HepG2 (cell line): ENCODE measurements around the gene ADGRE2. TPM values are rescaled to one million over a fixed set of nuclear protein-coding genes. Genes with fewer than 3 reads are reported as not detected.

Experiments
- ATAC-seq: fragments of 200-7000 bp; cut with Tn5 transposase; 3 replicates; pipeline ENCODE4 v1.9.1; 2020; ENCODE audit warnings: mild to moderate bottlenecking, moderate library complexity
- BruUV-seq: library from RNA; stranded (reverse); fragments of 400-500 nt; replicated peaks from 2 replicates; lab custom pipeline; 2021; lab: Mats Ljungman, UMichigan
- CTCF ChIA-PET: fragments of 300-600 bp; formaldehyde crosslinking; extraction: SDS; loops from one replicate; lab custom pipeline; 2021; ENCODE audit warnings: low total read pairs, inconsistent platforms, low intra/inter-chr PET ratio; lab: Yijun Ruan, JAX
- POLR2A ChIA-PET: fragments of 350-600 bp; sonication (Branson Sonifier 250); formaldehyde crosslinking; loops from one replicate; lab custom pipeline; 2020; ENCODE audit warnings: antibody characterized with exemption, inconsistent platforms; lab: Yijun Ruan, JAX
- DNase-seq: peaks from one replicate; pipeline ENCODE4 v3.0.0-alpha.2; 2015; ENCODE audit warnings: low spot score
- FAIRE-seq: peaks from 3 replicates; lab custom pipeline; 2011; peaks lifted over from hg19 to GRCh38; lab: Jason Lieb, UNC
- H2AFZ ChIP-seq: one replicate; pipeline ENCODE4 v1.6.1; 2011; ENCODE audit warnings: low read length, inconsistent platforms
- H3K27ac ChIP-seq: fragments of 300-600 bp; 3 replicates; pipeline ENCODE4 v1.8.0; 2011; ENCODE audit warnings: mixed run types, mild to moderate bottlenecking, mixed read lengths, low read length, inconsistent platforms; ENCODE audit not compliant: insufficient read depth; ENCODE audit errors: extremely low read length
- H3K27me3 ChIP-seq, 2 experiments: fragments of 200-600 bp in 1 of 2; 2 replicates in 1 of 2; 3 replicates in 1 of 2; pipeline versions ENCODE4 v1.6.0 to v1.8.0; 2011; ENCODE audit warnings: low read length in 2 of 2, mild to moderate bottlenecking in 2 of 2, moderate library complexity in 2 of 2, inconsistent platforms in 1 of 2; ENCODE audit not compliant: insufficient read depth in 2 of 2, control insufficient read depth in 1 of 2
- H3K36me3 ChIP-seq, 2 experiments: fragments of 200-600 bp in 1 of 2; replicated peaks in 1 of 2; 2 replicates in 1 of 2; 3 replicates in 1 of 2; pipeline versions ENCODE4 v1.5.1 to v1.8.0; 2011; ENCODE audit warnings: low read length in 2 of 2, inconsistent platforms in 1 of 2; ENCODE audit not compliant: insufficient read depth in 2 of 2, control insufficient read depth in 1 of 2
- H3K4me1 ChIP-seq: 2 replicates; pipeline ENCODE4 v1.5.1; 2012; ENCODE audit warnings: low read length, inconsistent platforms; ENCODE audit not compliant: insufficient read depth
- H3K4me2 ChIP-seq: 2 replicates; pipeline ENCODE4 v1.6.0; 2011; ENCODE audit warnings: low read depth, low read length, inconsistent platforms
- H3K4me3 ChIP-seq, 3 experiments: fragments of 200-600 bp in 1 of 3; sonication (generic), shearing (Covaris generic) in 1 of 3; replicated peaks in 1 of 3; 2 replicates each; pipeline ENCODE4 v1.5.1; 2011 to 2016; ENCODE audit warnings: low read length in 3 of 3, inconsistent platforms in 2 of 3, low read depth in 2 of 3, mild to moderate bottlenecking in 2 of 3, control low read depth in 1 of 3, mixed read lengths in 1 of 3; ENCODE audit not compliant: insufficient read depth in 1 of 3
- H3K79me2 ChIP-seq: one replicate; pipeline ENCODE4 v1.6.1; 2011; ENCODE audit warnings: low read length, inconsistent platforms; ENCODE audit not compliant: insufficient read depth
- H3K9ac ChIP-seq: 2 replicates; pipeline ENCODE4 v1.6.0; 2011; ENCODE audit warnings: mild to moderate bottlenecking, low read depth, low read length, inconsistent platforms; ENCODE audit not compliant: insufficient read depth
- H3K9me3 ChIP-seq: 2 replicates; pipeline ENCODE4 v1.5.1; 2012; ENCODE audit warnings: mild to moderate bottlenecking, low read length
- H4K20me1 ChIP-seq: 2 replicates; pipeline ENCODE4 v1.6.0; 2011; ENCODE audit warnings: inconsistent platforms, mild to moderate bottlenecking, low read length, moderate library complexity; ENCODE audit not compliant: insufficient read depth
- CREB1 ChIP-seq, 2 experiments: fragments of 450-650 bp in 1 of 2; IDR thresholded peaks; 2 replicates each; pipeline ENCODE4 v1.6.1; 2016 to 2017; ENCODE audit warnings: control low read depth in 1 of 2, mild to moderate bottlenecking in 1 of 2, missing compliant biosample characterization in 1 of 2, missing genetic modification characterization in 1 of 2
- CTCF ChIP-seq: sonication (generic); formaldehyde crosslinking; IDR thresholded peaks from 2 replicates; pipeline ENCODE4 v1.5.0; 2020; ENCODE audit warnings: mild to moderate bottlenecking, missing genetic modification reagents, moderate library complexity
- ETV5 ChIP-seq: IDR thresholded peaks from 2 replicates; pipeline ENCODE4 v1.6.1; 2018; ENCODE audit warnings: missing biosample characterization, missing genetic modification reagents, inconsistent platforms, borderline replicate concordance
- FOXP1 ChIP-seq, 2 experiments: fragments of 450-650 bp in 1 of 2; IDR thresholded peaks; 2 replicates each; pipeline ENCODE4 v1.6.1; 2017 to 2018; ENCODE audit warnings: antibody characterized with exemption in 1 of 2
- HES4 ChIP-seq: sonication (generic); formaldehyde crosslinking; IDR thresholded peaks from 2 replicates; pipeline ENCODE4 v1.9.0; 2021; ENCODE audit warnings: mild to moderate bottlenecking, missing genetic modification reagents, borderline replicate concordance
- HNF4G ChIP-seq, 2 experiments: sonication (generic) in 1 of 2; formaldehyde crosslinking in 1 of 2; IDR thresholded peaks; 2 replicates each; pipeline versions ENCODE4 v1.4.0 to v1.6.1; 2011 to 2020; ENCODE audit warnings: borderline replicate concordance in 2 of 2, low read depth in 2 of 2, mild to moderate bottlenecking in 2 of 2, low read length in 1 of 2, missing genetic modification reagents in 1 of 2, moderate library complexity in 1 of 2
- NR2F1 ChIP-seq, 2 experiments: fragments of 450-650 bp in 1 of 2; formaldehyde crosslinking in 1 of 2; IDR thresholded peaks; 2 replicates each; pipeline versions ENCODE4 v1.5.0 to v1.6.1; 2016 to 2020; ENCODE audit warnings: mild to moderate bottlenecking in 1 of 2, missing compliant biosample characterization in 1 of 2, missing genetic modification reagents in 1 of 2, moderate library complexity in 1 of 2
- PCBP1 ChIP-seq: fragments of 200-400 bp; formaldehyde crosslinking; IDR thresholded peaks from 2 replicates; pipeline ENCODE4 v1.6.1; 2017; ENCODE audit warnings: mild to moderate bottlenecking, low read depth, low read length, borderline replicate concordance
- PHF20 ChIP-seq: sonication (generic); formaldehyde crosslinking; IDR thresholded peaks from 2 replicates; pipeline ENCODE4 v1.5.0; 2020; ENCODE audit warnings: mild to moderate bottlenecking, missing genetic modification reagents
- PHF5A ChIP-seq: IDR thresholded peaks from one replicate; pipeline ENCODE4 v1.6.1; 2018; ENCODE audit warnings: low read depth, missing genetic modification reagents; ENCODE audit not compliant: unreplicated experiment
- SETDB1 ChIP-seq: sonication (generic); formaldehyde crosslinking; IDR thresholded peaks from 2 replicates; pipeline ENCODE4 v1.5.1; 2020; ENCODE audit warnings: missing genetic modification reagents, mild to moderate bottlenecking, borderline replicate concordance
- SPEN ChIP-seq: sonication (generic); formaldehyde crosslinking; IDR thresholded peaks from 2 replicates; pipeline ENCODE4 v1.5.1; 2020; ENCODE audit warnings: low read depth, mild to moderate bottlenecking, missing genetic modification reagents
- TAF1 ChIP-seq: sonication (generic); formaldehyde crosslinking; IDR thresholded peaks from 2 replicates; pipeline ENCODE4 v1.4.0; 2020; ENCODE audit warnings: missing genetic modification reagents
- ZBTB21 ChIP-seq: sonication (generic); formaldehyde crosslinking; IDR thresholded peaks from 2 replicates; pipeline ENCODE4 v1.4.0; 2020; ENCODE audit warnings: missing genetic modification reagents
- ZFP90 ChIP-seq: sonication (generic); formaldehyde crosslinking; IDR thresholded peaks from 2 replicates; pipeline ENCODE4 v1.8.0; 2022; ENCODE audit warnings: missing genetic modification reagents, mild to moderate bottlenecking, inconsistent platforms, borderline replicate concordance
- ZMYM4 ChIP-seq: sonication (generic); formaldehyde crosslinking; IDR thresholded peaks from 2 replicates; pipeline ENCODE4 v1.8.1; 2023; ENCODE audit warnings: mild to moderate bottlenecking, missing genetic modification reagents
- ZNF20 ChIP-seq: sonication (generic); formaldehyde crosslinking; IDR thresholded peaks from 2 replicates; pipeline ENCODE4 v1.4.0; 2020; ENCODE audit warnings: mild to moderate bottlenecking, moderate library complexity, missing genetic modification reagents
- ZNF329 ChIP-seq: sonication (generic); formaldehyde crosslinking; IDR thresholded peaks from 2 replicates; pipeline ENCODE4 v1.9.0; 2021; ENCODE audit warnings: low read depth, mild to moderate bottlenecking, missing genetic modification reagents
- ZNF746 ChIP-seq: sonication (generic); formaldehyde crosslinking; IDR thresholded peaks from 2 replicates; pipeline ENCODE4 v1.8.0; 2022; ENCODE audit warnings: mild to moderate bottlenecking, missing genetic modification reagents
- ZNF841 ChIP-seq: sonication (generic); formaldehyde crosslinking; IDR thresholded peaks from 2 replicates; pipeline ENCODE4 v1.8.1; 2023; ENCODE audit warnings: missing genetic modification reagents, borderline replicate concordance
- WGBS: methylation state at CpG from one replicate; pipeline ENCODE4 v1.1.6; 2017; ENCODE audit warnings: low lambda C conversion rate; 5-methylcytosine and 5-hydroxymethylcytosine counted together
- in situ Hi-C: cut with HindIII; loops from 2 replicates; pipeline ENCODE4 v1.10.0; 2017; ENCODE audit warnings: low pct_unique_long_range_greater_than_20kb; ENCODE audit not compliant: extremely low pct_ligation_motif_present
- intact Hi-C: fragments of 100-400 bp; cut with micrococcal nuclease; formaldehyde crosslinking; loops from one replicate; pipeline ENCODE4 v1.10.0; 2022; ENCODE audit not compliant: unreplicated experiment
- polyA plus RNA-seq, 8 experiments: library from polyadenylated mRNA; depleted of rRNA in 3 of 8; stranded (reverse) in 7 of 8; unstranded in 1 of 8; fragments of >200 nt; fragmentation: Illumina TruSeq in 4 of 8; extraction: Trizol in 4 of 8; gene quantifications; 2 replicates each; pipeline versions ENCODE4 v1.2.1 to v1.2.3, GENCODE V29; 2011 to 2016; ENCODE audit warnings: low read depth in 4 of 8, missing spikeins in 1 of 8, mixed read lengths in 1 of 8; ENCODE audit not compliant: insufficient read depth in 1 of 8
- total RNA-seq, 5 experiments: library from RNA; depleted of rRNA; stranded (reverse); fragments of >200 nt; fragmentation: Illumina TruSeq; extraction: Trizol; gene quantifications; 2 replicates each; pipeline ENCODE4 v1.2.3, GENCODE V29; 2016; ENCODE audit warnings: low read depth in 1 of 5
- TF ChIP-seq, protein P1 (sequence below): sonication (generic); formaldehyde crosslinking; IDR thresholded peaks from 2 replicates; pipeline ENCODE4 v1.4.0; 2020; ENCODE audit warnings: missing genetic modification reagents

The ADGRE2 gene
- total and polyA plus RNA-seq, 2 of the 13 experiments (the other 11 are each of a cell fraction or from before 2014, with no cell fraction given), result 0.04 TPM; not detected in 1

GRCh38 chr19:14731200-14731599 lies 47.2 kb downstream of the ADGRE2 start:
- BruUV-seq, result no TSS peak
- no peaks in the 10 kb centered on the region for H4K20me1 ChIP-seq
- CTCF ChIA-PET, result no interaction called here
- peaks cover 0 to 17% of the 10 kb centered on the region in 2 experiments; a peak in 1 of 5 replicates for H3K27me3 ChIP-seq
- no peak overlapping the region for H3K9ac ChIP-seq
- FAIRE-seq (peak; percentile 37), DNase-seq (peak; percentile 65), ATAC-seq (no peak)
- intact Hi-C loops, result no loop called here
- H2AFZ ChIP-seq, result peak overlapping the region; percentile 61
- H3K4me3 ChIP-seq, result peak overlapping the region; percentile 29 to 45 (median 44)
- H3K79me2 ChIP-seq, result no peaks in the 10 kb centered on the region
- in situ Hi-C loops, result no loop called here
- 0 out of 2 replicates have a peak, but pooled peaks cover 9% of the 10 kb centered on the region for H3K4me1 ChIP-seq
- no peaks in the 10 kb centered on the region for H3K36me3 ChIP-seq
- WGBS, result 7% methylated on average over 10 of the region's 10 CpGs
- POLR2A ChIA-PET, result interaction anchor here (1.3 kb wide), 1 partner anchor 41 kb away, joined by 5 read pairs; the partner anchor contains the start of gene ZNF333
- H3K27ac ChIP-seq, result no peak overlapping the region
- H3K9me3 ChIP-seq, result peaks cover 38% of the 10 kb centered on the region
- H3K4me2 ChIP-seq, result peak overlapping the region; percentile 70
- TF ChIP-seq PHF5A (CRISPR knock-in tag) (no peak), ZFP90 (CRISPR knock-in tag) (no peak), HES4 (CRISPR knock-in tag) (no peak), PCBP1 (no peak), ZNF841 (no peak), SETDB1 (CRISPR knock-in tag) (peak; percentile 97), TAF1 (CRISPR knock-in tag) (0 out of 2 replicates have a peak, but pooled peaks have one; percentile 14), CTCF (CRISPR knock-in tag) (no peak), NR2F1 (CRISPR knock-in tag; IDR thresholded peaks at IDR 0.05) (no peak), ZNF746 (no peak), ZNF20 (no peak), ZNF329 (CRISPR knock-in tag) (no peak), ZBTB21 (CRISPR knock-in tag) (no peak), SPEN (no peak), PHF20 (CRISPR knock-in tag) (peak; percentile 79), HNF4G (IDR thresholded peaks at IDR 0.05; ENCODE audit: borderline replicate concordance, low read depth, low read length) (peak; percentile 45; the same call in 1 of the 2 replicates), HNF4G (CRISPR knock-in tag; IDR thresholded peaks at IDR 0.05; ENCODE audit: borderline replicate concordance, low read depth) (no peak), ZMYM4 (CRISPR knock-in tag) (peak; percentile 59; the same call in 1 of the 2 replicates), CREB1 (IDR thresholded peaks at IDR 0.05) (no peak), CREB1 (CRISPR knock-in tag; IDR thresholded peaks at IDR 0.05) (no peak), ETV5 (CRISPR knock-in tag) (peak; percentile 78; the same call in 1 of the 2 replicates), FOXP1 (IDR thresholded peaks at IDR 0.05) (no peak), FOXP1 (CRISPR knock-in tag; IDR thresholded peaks at IDR 0.05) (no peak)
- TF ChIP-seq, protein P1, sequence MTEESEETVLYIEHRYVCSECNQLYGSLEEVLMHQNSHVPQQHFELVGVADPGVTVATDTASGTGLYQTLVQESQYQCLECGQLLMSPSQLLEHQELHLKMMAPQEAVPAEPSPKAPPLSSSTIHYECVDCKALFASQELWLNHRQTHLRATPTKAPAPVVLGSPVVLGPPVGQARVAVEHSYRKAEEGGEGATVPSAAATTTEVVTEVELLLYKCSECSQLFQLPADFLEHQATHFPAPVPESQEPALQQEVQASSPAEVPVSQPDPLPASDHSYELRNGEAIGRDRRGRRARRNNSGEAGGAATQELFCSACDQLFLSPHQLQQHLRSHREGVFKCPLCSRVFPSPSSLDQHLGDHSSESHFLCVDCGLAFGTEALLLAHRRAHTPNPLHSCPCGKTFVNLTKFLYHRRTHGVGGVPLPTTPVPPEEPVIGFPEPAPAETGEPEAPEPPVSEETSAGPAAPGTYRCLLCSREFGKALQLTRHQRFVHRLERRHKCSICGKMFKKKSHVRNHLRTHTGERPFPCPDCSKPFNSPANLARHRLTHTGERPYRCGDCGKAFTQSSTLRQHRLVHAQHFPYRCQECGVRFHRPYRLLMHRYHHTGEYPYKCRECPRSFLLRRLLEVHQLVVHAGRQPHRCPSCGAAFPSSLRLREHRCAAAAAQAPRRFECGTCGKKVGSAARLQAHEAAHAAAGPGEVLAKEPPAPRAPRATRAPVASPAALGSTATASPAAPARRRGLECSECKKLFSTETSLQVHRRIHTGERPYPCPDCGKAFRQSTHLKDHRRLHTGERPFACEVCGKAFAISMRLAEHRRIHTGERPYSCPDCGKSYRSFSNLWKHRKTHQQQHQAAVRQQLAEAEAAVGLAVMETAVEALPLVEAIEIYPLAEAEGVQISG (CRISPR knock-in tag), result peak; percentile 51
